Measurements from ENCODE around the gene BID. TPM values are rescaled to one million over a fixed set of nuclear protein-coding genes. Genes with fewer than 3 reads are reported as not detected.

The BID gene
- total RNA-seq, 6 experiments from 2014 or later: 48.7 to 61.0 (median 50.6) TPM

- no peak for TF ChIP-seq CTCF (IDR thresholded peaks at IDR 0.05)
- no peaks in the 10 kb centered on the region for H3K4me1 Mint-ChIP-seq (ENCODE audit: low read depth)
- H3K36me3 Mint-ChIP-seq (ENCODE audit: low read depth): 0 out of 2 replicates have a peak, but pooled peaks cover 4% of the 10 kb centered on the region
- no peak overlapping the region for H3K27ac Mint-ChIP-seq
- no peaks in the 10 kb centered on the region for H3K9me3 Mint-ChIP-seq
- no peak for DNase-seq
- no peak overlapping the region for H3K4me3 Mint-ChIP-seq
- H3K27me3 Mint-ChIP-seq (ENCODE audit: insufficient read depth): peaks cover 2% of the 10 kb centered on the region; the same call in 1 of the 2 replicates
Measured at GRCh38 chr22:17815703-17816254, 41.5 kb upstream of the BID start.

- Mint-ChIP-seq H3K4me3 (no peak overlapping the region), H3K27me3 (ENCODE audit: insufficient read depth) (peaks cover 2% of the 10 kb centered on the region; the same call in 1 of the 2 replicates), H3K36me3 (ENCODE audit: low read depth) (0 out of 2 replicates have a peak, but pooled peaks cover 4% of the 10 kb centered on the region), H3K4me1 (ENCODE audit: low read depth) (no peaks in the 10 kb centered on the region), H3K27ac (no peak overlapping the region), H3K9me3 (no peaks in the 10 kb centered on the region)
- no peak for TF ChIP-seq CTCF (IDR thresholded peaks at IDR 0.05)
- no peak for DNase-seq
Measured at GRCh38 chr22:17814830-17815229, 40.6 kb upstream of the BID start.

GRCh38 chr22:17814084-17814483 lies 39.8 kb upstream of the BID start:
- H3K36me3 Mint-ChIP-seq (ENCODE audit: low read depth): 0 out of 2 replicates have a peak, but pooled peaks cover 4% of the 10 kb centered on the region
- no peak overlapping the region for H3K4me3 Mint-ChIP-seq
- no peak overlapping the region for H3K27ac Mint-ChIP-seq
- TF ChIP-seq CTCF (IDR thresholded peaks at IDR 0.05): no peak
- H3K9me3 Mint-ChIP-seq: no peaks in the 10 kb centered on the region
- peaks cover 2% of the 10 kb centered on the region; the same call in 1 of the 2 replicates for H3K27me3 Mint-ChIP-seq (ENCODE audit: insufficient read depth)
- H3K4me1 Mint-ChIP-seq (ENCODE audit: low read depth): no peaks in the 10 kb centered on the region
- DNase-seq: no peak

- no peak for DNase-seq
- H3K4me3 Mint-ChIP-seq: no peak overlapping the region
- H3K4me1 Mint-ChIP-seq (ENCODE audit: low read depth): no peaks in the 10 kb centered on the region
- H3K27me3 Mint-ChIP-seq (ENCODE audit: insufficient read depth): no peaks in the 10 kb centered on the region
- no peak for TF ChIP-seq CTCF (IDR thresholded peaks at IDR 0.05)
- H3K9me3 Mint-ChIP-seq: no peaks in the 10 kb centered on the region
- H3K36me3 Mint-ChIP-seq (ENCODE audit: low read depth): 0 out of 2 replicates have a peak, but pooled peaks cover 4% of the 10 kb centered on the region
- no peak overlapping the region for H3K27ac Mint-ChIP-seq
Measured at GRCh38 chr22:17811119-17811518, 36.9 kb upstream of the BID start.

- no peak overlapping the region for H3K27ac Mint-ChIP-seq
Measured at GRCh38 chr22:17810570-17811116, 36.4 kb upstream of the BID start.

More at GRCh38 chr22:17810570-17811116, 36.4 kb upstream of the BID start:
- Mint-ChIP-seq H3K36me3 (ENCODE audit: low read depth) (0 out of 2 replicates have a peak, but pooled peaks cover 2% of the 10 kb centered on the region), H3K27me3 (ENCODE audit: insufficient read depth) (no peaks in the 10 kb centered on the region), H3K4me3 (no peak overlapping the region), H3K4me1 (ENCODE audit: low read depth) (no peaks in the 10 kb centered on the region), H3K9me3 (no peaks in the 10 kb centered on the region)
- TF ChIP-seq CTCF (IDR thresholded peaks at IDR 0.05): no peak
- no peak for DNase-seq

Data from HFFc6 (cell line).